Sciatic nerve (tissue), 2 donors: ENCODE data around the gene TJP3. TPM values are rescaled to one million over a fixed set of nuclear protein-coding genes. Genes with fewer than 3 reads are reported as not detected.
A peak's percentile ranks its signal among the peaks of the same experiment; 100 is the strongest.
"Not testable (repeated sequence)": the region's sequence is repeated elsewhere in the genome, so short reads cannot be mapped to it uniquely, and the experiment has no call there.

Experiments
- ATAC-seq: fragments of 200-7000 bp; cut with Tn5 transposase; one replicate; pipeline ENCODE4 v1.9.1; 2020; ENCODE audit warnings: mild to moderate bottlenecking, moderate library complexity
- DNase-seq: peaks from one replicate; pipeline ENCODE4 v3.0.0-alpha.2; 2020; ENCODE audit warnings: low spot score
- intact Hi-C: fragments of 100-400 bp; cut with DNase I; formaldehyde crosslinking; loops from one replicate; pipeline ENCODE4 v1.14.2; 2022
- total RNA-seq: library from RNA; stranded (reverse); fragmentation: NEBNext Ultra II Directional; extraction: Animal tissue kit (Norgen Biotek cat#: 25700); gene quantifications from one replicate; pipeline ENCODE4 v1.2.1, GENCODE V29; 2021
- donor health status: DM: no; HTN: no; CAD: no.
- donor health status: DM: no; HTN: no; CAD: no.

Gene TJP3
- total RNA-seq, 1 donor from 2014 or later: 2.1 TPM

DNA sequence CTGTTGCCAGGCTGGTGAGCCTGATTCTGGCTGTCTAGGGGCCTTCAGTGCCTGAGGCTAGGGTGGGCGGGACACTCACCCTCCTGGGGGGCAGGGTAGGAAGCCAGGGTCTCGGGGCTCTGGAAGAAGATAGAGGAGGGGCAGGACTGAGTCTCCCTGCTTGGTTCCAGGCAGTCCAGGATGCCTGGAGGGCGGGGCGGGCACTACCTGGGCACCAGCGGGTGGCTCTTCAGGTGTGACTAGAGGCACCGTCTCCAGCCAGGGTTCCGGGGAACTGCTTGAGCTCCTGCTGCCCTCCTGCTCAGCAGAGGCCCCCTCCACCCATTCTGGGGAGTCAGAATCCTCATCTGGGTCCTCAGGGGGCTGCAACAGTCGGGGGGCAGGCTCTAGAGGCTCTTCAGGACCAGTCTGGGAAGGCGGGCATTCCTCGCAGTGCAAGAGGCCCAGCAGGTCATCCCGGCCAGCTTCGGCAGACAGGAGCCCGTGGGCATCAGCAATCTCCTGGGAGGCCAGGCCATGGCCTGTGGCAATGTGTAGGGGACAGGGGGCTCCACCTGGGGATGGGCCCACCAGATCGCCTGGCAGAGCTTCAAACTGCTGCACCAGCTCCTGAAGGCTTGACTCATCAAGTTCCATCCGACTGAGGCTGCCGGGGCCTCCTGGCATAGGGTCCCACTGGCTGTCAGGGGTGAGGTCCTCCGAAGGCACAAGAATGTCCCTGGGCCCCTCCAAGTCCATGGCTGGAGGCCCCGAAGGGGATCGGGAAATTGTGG is 51.5 kb downstream of the TJP3 start:
- intact Hi-C loops: no loop called here
- no peak for DNase-seq
- ATAC-seq: no peak

- ATAC-seq (no peak), DNase-seq (no peak)
- intact Hi-C loops: no loop called here
Measured at GRCh38 chr19:3760871-3761361, 52.7 kb downstream of the TJP3 start.

DNA sequence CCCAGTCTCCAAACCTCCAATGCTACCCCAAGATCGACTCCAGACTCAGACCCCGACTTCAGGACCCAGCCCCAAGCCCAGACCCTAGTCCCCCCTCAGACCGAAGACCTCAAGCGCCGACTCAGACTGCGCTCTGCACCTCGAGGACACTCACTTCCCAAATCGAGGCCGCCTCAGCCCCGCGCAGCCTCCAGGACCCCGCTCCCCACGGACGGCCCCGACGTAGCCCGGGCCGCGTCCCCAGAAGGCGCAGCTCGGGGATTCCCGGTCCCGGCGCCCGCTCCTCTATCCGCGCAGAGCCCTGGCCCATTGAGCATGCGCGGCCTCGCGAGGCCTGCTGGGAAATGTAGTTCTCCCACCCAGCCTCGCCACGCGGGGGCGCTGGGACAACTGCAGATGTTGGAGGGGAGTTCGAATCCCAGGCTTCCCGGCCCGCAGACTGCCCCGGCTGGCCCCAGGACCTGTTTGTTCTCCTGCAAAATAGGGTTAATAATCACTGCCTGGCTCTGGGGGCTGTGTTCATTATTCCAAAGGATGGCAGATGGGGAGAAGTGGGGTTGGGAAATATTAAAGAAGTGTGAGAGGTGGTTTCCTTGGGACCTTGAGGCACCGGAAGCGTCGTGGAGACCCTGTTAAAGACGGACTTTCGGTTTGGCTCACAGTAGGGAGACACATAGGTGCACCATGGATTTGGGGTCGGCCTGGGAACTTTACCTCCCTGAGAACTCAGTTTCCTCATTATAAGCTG is 53.4 kb downstream of the TJP3 start, which contains the start of gene APBA3:
TSS of gene APBA3 (minus strand) at position 311 of the 748 bp plus-strand sequence. CDS start 1,428 bp downstream, outside the sequence.
- ATAC-seq: peak; percentile 52
- peak; percentile 95 for DNase-seq
- intact Hi-C loops: no loop called here

GRCh38 chr19:3762130-3762473 is 53.9 kb downstream of the TJP3 start:
- ATAC-seq (no peak), DNase-seq (no peak)
- intact Hi-C loops: no loop called here

- DNase-seq: peak; percentile 99
- peak; percentile 98 for ATAC-seq
- intact Hi-C loops: no loop called here
Measured at GRCh38 chr19:3762501-3763459, 54.6 kb downstream of the TJP3 start, which contains the start of gene MRPL54. Gene MRPL54, plus strand, starts transcription at chr19:3762682. Its CDS starts 19 bp downstream, at chr19:3762701.

- ATAC-seq (no peak), DNase-seq (no peak)
- intact Hi-C loops: no loop called here
Measured at GRCh38 chr19:3765121-3765520, 56.9 kb downstream of the TJP3 start.

GRCh38 chr19:3765757-3766156 is 57.6 kb downstream of the TJP3 start:
- ATAC-seq, intact Hi-C loops, DNase-seq: not testable (repeated sequence)

GRCh38 chr19:3766520-3766919 is 58.3 kb downstream of the TJP3 start:
- intact Hi-C loops: no loop called here
- DNase-seq: no peak
- no peak for ATAC-seq

DNA sequence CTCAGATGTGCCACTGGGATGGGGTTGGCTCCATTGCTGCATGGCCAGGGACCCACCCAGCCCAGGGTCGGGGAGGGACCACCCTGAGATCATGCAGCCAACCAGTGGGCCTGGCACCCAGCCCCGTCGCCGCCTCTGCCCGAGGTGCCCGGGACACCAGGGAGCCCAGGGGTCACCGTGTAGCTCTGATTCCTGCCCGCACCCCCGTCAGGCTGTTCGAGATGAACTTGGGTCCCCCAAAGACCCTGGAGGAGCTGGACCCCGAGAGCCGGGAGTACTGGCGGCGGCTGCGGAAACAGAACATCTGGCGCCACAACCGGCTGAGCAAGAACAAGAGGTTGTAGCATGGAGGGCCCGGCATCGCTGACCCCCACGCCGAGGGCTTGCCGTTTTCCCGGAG is 58.9 kb downstream of the TJP3 start:
- ATAC-seq: no peak
- no peak for DNase-seq
- intact Hi-C loops: no loop called here

GRCh38 chr19:3768015-3768747 is 60.0 kb downstream of the TJP3 start:
- no peak for ATAC-seq
- intact Hi-C loops: no loop called here
- DNase-seq: no peak

DNA sequence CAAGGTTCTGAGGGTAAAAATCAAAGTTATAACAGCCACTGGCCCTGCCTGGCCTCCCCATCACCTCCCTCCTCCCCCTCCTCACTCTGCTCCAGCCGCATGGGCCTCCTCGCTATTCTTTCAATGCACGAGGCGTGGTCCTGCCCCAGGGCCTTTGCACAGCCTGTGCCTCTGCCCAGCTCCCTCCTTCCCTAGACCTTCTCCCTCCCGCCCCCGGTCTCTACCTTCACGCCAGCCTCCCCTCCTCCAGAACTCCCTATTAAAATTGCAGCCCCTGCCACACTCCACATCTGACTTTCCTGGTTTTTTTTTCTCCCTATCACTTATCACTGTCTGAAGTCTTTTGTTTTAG is 60.5 kb downstream of the TJP3 start:
- DNase-seq: no peak
- intact Hi-C loops: no loop called here
- ATAC-seq: no peak

DNA sequence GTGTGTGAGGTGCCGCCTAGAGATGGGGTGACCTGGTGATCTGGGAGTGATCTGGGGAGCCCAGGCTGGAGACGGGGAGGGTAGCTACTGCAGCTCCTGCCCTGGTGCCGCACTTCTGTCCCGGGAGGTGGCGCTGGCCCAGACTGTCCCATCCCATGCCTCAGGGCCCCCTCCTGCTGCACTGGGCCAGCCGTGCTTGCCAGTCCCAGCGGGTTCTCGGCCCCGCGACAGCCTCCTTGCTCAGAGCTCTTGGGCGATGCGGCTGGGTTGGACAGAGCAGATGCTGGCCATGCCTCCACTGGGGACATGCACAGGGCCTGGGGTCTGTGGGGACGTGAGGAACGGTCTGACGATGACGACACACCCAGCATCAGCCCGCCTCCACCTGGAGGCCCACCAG is 61.3 kb downstream of the TJP3 start:
- intact Hi-C loops: no loop called here
- no peak for DNase-seq
- ATAC-seq: no peak

DNA sequence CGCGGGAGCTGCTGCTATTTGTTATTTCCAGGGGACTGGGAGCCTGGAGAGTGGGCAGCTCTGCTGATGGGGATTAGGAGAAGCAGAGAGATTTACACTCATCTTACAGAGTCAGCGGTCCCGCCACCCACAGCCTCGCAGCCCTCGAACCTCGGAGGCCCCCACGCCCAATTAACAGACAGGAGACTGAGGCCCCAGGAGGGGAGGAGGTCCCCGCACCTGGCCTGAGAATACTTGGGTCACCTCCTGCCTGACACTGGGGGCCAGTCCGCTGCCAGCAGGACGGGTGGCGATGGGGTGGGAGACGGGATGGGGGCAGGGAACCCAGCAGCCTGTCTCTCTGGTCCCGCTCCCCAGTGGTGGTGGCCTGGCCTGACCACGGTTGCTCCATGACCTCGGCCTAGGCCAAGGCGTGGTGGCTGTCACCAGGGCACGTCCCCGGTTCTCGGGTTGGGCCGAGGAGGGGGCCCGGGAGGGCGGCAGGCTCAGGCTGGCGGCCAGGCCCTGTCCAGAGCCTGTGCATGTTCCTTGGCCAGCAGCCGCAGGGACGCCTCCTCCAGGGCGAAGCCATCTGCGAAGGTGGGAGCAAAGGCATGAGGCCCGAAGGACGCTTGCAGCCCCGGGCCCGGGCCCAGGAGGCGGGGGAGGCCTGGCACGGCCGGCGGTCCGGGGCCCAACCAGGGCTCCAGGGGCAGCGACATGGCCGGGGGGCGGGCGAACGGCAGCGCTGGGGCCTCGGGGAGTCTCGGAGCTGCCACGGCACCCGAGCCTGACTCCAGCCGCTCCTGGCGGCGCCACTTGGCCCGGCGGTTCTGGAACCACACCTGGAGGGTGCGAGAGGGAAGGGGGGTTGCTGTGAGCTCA is 62.2 kb downstream of the TJP3 start:
- no peak for DNase-seq
- intact Hi-C loops: no loop called here
- peak; percentile 14 for ATAC-seq

DNA sequence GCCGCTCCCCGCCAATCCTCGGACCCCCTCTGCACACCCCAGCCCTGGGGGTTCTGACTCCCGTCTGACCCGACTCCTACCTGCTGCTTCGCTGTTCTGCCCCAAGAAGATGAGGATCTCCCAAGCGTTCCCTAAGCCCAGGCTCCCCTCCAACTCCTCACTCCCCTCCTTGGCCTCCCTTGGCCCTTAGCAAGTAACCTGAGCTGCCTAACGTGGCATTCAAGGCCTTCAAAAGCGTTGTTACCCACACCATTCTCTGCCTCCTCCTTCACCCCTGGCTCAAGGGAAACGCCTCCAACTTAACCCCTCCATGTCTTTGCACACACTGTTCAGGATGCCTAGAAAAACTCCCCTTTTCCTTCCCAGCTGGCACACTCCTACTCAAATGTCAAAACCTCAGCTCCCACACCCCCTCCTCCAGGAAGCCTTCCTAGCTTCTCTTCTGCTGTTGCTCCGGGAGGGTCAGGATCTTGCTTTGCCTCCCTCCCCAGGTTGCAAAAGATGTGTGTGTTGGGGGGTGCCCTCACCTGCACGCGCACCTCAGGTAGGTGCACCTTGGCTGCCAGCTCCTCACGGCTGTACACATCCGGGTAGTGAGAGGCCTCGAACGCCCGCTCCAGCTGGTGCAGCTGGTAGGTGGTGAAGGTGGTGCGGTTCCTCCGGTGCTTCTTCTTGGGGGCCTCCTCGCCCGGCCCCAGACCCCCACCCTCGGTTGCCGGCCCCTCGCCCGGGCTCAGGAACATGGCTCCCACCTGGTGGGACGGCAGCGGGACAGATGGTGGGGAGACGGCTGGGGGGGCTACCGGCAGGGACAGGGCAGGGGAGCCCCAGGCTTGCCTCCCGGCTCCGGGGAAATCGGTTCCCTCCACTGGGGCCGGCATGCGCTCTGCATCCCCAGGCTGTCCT is 63.1 kb downstream of the TJP3 start:
- DNase-seq (no peak), ATAC-seq (no peak)
- intact Hi-C loops: no loop called here

GRCh38 chr19:3771906-3772455 is 63.8 kb downstream of the TJP3 start, which contains the start of gene RAX2:
Gene RAX2, minus strand, starts transcription at chr19:3772228. Its CDS starts 486 bp downstream, at chr19:3771742.
- ATAC-seq (no peak), DNase-seq (no peak)
- intact Hi-C loops: no loop called here

GRCh38 chr19:3773814-3774515 is 65.8 kb downstream of the TJP3 start:
- DNase-seq (no peak), ATAC-seq (no peak)
- intact Hi-C loops: no loop called here
